ENCODE measurements around the gene MBNL2.

Gene MBNL2

GRCh38 chr13:97276862-97277269, 54.7 kb downstream of the MBNL2 start:
- DNase-seq, result peak; percentile 49

- no peak for DNase-seq
Observed at GRCh38 chr13:97278435-97279411, 56.6 kb downstream of the MBNL2 start.

GRCh38 chr13:97279913-97280312, 57.8 kb downstream of the MBNL2 start:
- DNase-seq, result peak; percentile 89

- DNase-seq, result no peak
Observed at GRCh38 chr13:97280478-97280877, 58.3 kb downstream of the MBNL2 start.

DNA sequence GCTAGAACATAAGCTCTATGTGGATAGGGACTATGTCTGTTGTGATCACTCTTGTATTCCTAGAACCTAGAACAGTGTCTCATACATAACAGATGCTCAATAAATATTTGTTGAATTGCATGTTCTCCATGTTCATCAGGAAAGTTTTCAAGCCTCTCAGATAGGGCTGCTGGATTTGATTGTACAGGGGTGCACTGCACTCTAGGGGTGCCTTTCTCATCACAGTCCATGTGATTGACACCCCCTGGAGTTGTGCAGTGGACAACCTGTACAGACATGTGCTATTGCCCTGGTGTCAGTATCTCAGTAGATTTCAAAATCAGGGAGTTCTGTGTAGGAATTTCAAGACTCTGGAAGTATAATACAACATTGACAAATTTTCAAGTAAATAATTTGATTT, 58.9 kb downstream of the MBNL2 start:
- no peak for DNase-seq

DNA sequence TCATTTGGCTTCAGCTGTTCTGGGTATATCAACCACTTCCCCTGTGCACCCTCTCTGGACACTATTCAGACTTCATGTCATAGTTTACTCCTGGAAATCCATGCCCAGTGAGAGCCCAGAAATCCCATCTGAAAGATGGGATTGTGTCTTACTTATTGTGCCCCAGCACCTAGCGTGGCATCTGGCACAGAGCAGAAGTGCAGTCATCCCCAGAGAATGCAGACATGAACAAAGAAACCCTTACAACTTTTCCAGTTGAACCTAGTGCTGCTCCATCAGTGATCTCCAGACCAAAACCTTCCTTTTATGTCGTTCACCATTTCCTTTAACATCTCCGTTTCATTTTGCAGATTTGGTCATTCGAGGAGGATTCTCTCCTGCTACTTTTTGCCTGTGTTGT, 60.6 kb downstream of the MBNL2 start:
- DNase-seq, result no peak

DNA sequence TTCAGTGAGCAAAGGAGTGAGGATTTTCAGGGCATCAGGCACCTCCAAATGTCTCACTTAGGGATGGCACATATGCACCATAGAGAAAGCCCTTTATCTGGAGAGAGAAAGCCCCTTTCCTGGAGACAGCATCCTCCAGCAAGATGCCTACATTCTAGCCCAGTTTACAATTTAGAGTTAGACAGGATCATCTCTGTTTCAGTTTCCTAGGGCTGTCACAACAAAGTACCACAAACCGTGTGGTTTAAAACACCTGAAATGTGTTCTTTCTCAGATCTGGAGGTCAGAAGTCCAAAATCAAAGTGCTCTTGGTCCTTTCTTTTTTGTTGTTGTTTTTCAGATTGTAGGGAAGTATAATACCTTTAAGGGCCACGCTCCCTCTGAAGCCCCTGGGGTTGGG, 61.8 kb downstream of the MBNL2 start:
- no peak for DNase-seq

DNA sequence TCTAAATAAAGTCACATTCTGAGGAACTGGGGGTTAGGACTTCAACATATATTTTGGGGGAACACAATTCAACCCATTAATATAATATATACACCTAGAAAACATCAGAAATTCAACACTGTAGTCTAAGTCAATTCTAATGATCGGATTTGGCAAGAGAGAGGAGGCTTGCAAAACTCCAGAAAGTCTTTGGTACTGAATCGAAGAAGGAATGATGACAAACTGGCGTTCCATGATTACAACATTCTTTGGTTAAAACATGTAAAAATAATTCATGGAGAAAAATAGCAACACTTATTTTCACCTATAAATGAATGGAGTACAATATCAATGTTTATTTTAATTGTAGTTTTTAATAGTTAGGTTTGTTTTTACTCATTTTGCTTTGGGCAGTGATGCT, 62.4 kb downstream of the MBNL2 start:
- DNase-seq, result no peak

DNA sequence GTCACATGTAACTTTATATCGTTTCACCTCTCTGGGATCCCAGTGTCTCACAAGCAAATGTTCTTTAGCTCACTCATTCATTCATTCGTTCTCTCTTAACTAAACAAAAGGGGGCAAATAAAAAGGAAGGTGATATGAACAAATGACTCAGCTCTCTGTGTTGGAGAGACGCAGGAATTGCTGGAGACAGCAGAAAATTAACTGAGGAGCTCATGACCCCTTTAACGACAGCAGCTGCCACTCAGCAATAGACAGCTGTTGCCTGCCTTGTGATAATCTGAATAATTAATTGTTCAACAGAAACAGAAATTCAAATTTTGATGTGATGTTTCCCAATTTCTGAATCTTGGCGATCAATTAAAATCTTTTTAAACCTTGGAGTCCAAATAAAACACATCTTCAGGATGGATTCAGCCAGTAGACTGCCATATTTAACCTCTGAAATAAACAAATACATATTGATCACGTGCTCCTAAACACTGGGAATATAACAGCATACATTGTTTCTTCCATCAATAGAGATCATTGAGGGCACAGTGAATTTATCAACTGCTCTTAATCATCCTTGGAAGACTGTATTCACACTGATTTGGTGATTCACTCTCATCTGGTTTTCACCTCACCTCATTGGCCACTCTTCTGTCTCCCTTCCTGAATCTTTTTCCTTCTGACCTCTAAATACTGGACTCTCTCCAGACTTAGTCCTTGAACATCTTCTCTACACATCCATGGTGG, 63.3 kb downstream of the MBNL2 start:
- no peak for DNase-seq

GRCh38 chr13:97286317-97287046, 64.3 kb downstream of the MBNL2 start:
- DNase-seq, result no peak

- no peak for DNase-seq
Observed at GRCh38 chr13:97287047-97287383, 64.9 kb downstream of the MBNL2 start.

DNA sequence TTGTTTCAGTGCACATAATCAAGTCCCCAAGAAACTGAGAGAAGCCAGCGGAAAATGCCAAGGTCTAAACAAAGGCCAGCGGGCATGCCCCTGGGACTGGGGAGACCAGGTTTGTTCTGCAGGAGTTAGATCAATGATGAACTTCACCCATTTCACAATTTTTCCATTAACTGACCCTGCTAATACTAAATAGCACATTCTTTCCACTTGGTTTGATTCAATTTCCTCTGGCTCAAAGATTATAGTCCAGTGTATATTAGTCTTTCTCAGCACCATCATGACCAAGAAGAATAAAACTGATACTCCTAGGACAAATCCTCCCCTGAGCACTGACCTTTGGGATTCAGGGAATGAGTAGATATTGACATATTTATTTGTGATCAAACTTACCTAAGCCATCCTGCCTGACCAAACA, 66.4 kb downstream of the MBNL2 start:
- DNase-seq, result no peak

DNA sequence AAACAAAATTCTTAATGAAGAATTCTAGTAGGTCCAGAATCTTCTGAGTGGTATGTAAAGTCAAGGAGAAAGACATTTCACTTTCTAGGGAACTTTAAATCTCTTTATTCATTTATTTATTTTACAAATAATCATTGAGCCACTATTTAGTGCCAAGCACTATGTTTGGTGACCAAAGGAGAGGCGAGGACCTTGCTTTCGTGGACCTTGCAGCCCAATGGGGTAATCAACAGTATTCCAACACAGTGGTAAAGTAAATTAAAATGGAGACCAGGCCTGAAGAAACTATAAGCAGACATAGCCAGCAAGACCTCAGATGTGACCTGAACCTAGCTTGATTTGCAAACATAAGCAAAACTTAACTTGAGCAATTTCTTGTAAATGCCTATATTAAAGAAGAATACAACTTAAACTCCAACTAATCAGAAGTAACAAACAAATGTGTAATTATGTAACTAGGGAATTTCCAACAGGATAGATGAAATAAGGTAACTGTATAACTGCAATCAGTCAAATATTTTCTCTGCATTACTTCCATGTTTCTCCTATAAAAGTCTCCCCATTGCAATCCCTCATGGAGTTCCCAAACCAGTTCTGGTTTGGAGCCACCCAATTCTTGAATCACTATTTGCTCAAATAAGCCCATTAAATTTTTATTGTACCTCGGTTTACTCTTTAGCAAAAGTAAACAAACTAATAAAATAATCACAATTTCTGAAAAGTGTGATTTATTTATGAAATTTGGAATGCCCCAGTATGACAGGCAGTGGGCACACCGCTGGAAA, 67.6 kb downstream of the MBNL2 start:
- no peak for DNase-seq

DNA sequence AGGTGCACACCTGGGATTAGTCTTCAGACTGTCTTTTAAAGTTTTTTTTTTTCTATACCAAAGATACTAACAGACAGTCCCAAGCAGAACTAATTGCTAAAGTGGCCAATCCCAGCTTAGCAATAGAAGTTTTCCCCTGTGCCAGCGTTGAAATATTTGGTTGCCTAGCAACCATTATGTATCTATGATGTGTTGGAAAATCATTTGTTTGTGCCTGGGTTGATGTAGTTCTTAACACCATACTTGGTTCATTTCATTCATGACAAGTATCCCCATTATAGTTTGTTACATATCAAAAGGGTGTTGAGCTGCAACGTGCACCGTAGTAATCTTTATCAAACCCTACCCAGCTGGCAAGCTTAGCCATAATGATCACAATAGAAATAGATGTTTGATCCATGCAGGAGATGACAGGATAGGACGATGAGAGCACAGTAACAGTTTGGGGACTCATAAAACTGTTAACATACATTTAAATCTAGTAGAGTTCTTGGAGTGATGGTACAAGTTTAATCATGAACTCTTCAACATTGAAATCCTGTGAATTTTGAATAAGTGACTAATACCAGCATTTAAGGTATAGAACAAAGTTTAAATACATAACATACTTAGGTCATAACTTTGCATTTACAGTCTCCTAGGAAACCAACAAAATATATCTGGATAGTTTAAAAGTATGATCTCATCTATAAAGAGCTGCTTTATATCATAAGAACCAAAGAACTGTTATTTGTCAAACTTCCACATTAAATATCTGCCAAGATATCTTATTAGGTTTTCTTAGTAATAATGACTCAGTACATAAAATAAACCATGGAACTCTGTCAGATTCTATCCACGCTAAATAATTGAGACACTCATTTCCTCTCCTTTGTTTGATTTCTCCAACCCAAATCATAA, 73.4 kb downstream of the MBNL2 start:
- DNase-seq, result peak; percentile 93

GRCh38 chr13:97296740-97297139, 74.6 kb downstream of the MBNL2 start:
- DNase-seq, result no peak

DNA sequence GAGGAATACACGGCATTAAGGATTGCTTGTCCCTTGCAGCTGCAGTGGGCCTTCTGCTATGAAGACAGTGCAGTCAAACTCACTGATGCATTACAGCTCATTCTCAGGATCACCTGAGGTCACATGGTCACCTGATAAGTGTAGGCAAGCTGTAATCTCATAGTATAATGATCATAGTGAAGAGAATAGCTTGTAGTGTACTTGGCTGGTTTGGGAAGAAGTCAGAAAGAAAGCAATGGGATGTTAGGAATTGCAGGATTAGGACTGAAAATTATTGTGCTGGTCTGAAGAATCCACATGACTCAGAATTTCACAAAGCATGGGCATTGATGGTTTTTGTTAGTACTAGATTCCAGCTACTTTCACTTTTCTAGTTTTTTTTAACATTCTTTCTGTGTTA, 76.7 kb downstream of the MBNL2 start:
- DNase-seq, result peak; percentile 48

GRCh38 chr13:97300871-97301270, 78.7 kb downstream of the MBNL2 start:
- DNase-seq, result no peak

GRCh38 chr13:97301382-97302095, 79.4 kb downstream of the MBNL2 start:
- no peak for DNase-seq

GRCh38 chr13:97302611-97303010, 80.5 kb downstream of the MBNL2 start:
- DNase-seq, result no peak

DNA sequence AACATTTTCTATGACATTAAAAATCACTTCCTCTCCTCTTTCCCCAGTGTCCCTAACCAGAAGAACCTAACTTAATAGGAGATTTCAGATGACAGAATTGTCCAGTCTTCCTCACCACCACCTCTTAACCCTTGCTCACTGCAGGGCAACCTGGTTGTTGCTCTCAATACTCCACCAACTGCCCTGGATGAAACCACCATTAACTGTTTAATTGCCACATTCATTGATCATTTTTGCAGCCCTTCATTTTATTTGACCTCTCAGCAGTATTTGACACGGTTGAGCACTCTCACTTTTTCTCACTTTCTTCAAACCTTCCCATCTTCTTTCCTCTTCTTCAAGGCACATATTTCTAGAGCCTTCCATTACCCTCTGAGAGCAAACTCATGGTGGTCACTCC, 84.0 kb downstream of the MBNL2 start:
- DNase-seq, result no peak

GRCh38 chr13:97306645-97307044, 84.5 kb downstream of the MBNL2 start:
- peak; percentile 37 for DNase-seq

All from fibroblast of skin of right quadriceps (primary cell).